Aorta (tissue), 5 donors: Measurements from ENCODE around the gene ANO3. TPM values are rescaled to one million over a fixed set of nuclear protein-coding genes. Genes with fewer than 3 reads are reported as not detected.
A peak's percentile ranks its signal among the peaks of the same experiment; 100 is the strongest.
"Not testable (repeated sequence)": the region's sequence is repeated elsewhere in the genome, so short reads cannot be mapped to it uniquely, and the experiment has no call there.

Experiments used
- ATAC-seq: fragments of 200-7000 bp; cut with Tn5 transposase; one replicate; pipeline ENCODE4 v1.9.1; 2022; ENCODE audit warnings: moderate library complexity; ENCODE audit not compliant: low FRiP score
- DNase-seq, 2 donors: peaks; one replicate each; pipeline ENCODE4 v3.0.0-alpha.2; 2020
- H3K27ac ChIP-seq, 2 donors: one replicate each; pipeline ENCODE4 v1.5.1; 2013; ENCODE audit warnings: low read length in 2 of 2, mild to moderate bottlenecking in 2 of 2, moderate library complexity in 2 of 2, control low read depth in 1 of 2, inconsistent platforms in 1 of 2, low read depth in 1 of 2
- H3K27me3 ChIP-seq, 2 donors: one replicate each; pipeline ENCODE4 v1.6.1; 2013; ENCODE audit warnings: control low read depth in 1 of 2, low read length in 1 of 2, mild to moderate bottlenecking in 1 of 2, moderate library complexity in 1 of 2; ENCODE audit not compliant: insufficient read depth in 2 of 2, control insufficient read depth in 1 of 2
- H3K36me3 ChIP-seq, 2 donors: one replicate each; pipeline ENCODE4 v1.6.1; 2013; ENCODE audit warnings: control low read depth in 1 of 2, low read length in 1 of 2, mild to moderate bottlenecking in 1 of 2; ENCODE audit not compliant: insufficient read depth in 2 of 2, control insufficient read depth in 1 of 2
- H3K4me1 ChIP-seq, 2 donors: one replicate each; pipeline ENCODE4 v1.6.1; 2013; ENCODE audit warnings: low read length in 2 of 2, control low read depth in 1 of 2, mild to moderate bottlenecking in 1 of 2, moderate library complexity in 1 of 2; ENCODE audit not compliant: insufficient read depth in 2 of 2, control insufficient read depth in 1 of 2
- H3K4me3 ChIP-seq, 2 donors: one replicate each; pipeline ENCODE4 v1.5.1; 2013; ENCODE audit warnings: low read length in 2 of 2, control low read depth in 1 of 2, mild to moderate bottlenecking in 1 of 2
- H3K9me3 ChIP-seq: one replicate; pipeline ENCODE4 v1.6.1; 2013; ENCODE audit warnings: mild to moderate bottlenecking, low read length; ENCODE audit not compliant: control insufficient read depth
- WGBS, 2 donors: extraction: QIAGEN DNeasy Blood & Tissue Kit; methylation state at CpG; one replicate each; pipeline ENCODE4 v1.1.7; 2013; 5-methylcytosine and 5-hydroxymethylcytosine counted together
- intact Hi-C, 2 donors: fragments of 100-400 bp; cut with DNase I; formaldehyde crosslinking; loops; one replicate each; pipeline versions ENCODE4 v1.14.2 to v1.15.0; 2022
- polyA plus RNA-seq, 2 donors: library from polyadenylated mRNA; stranded (reverse); fragments of 200-250 nt; gene quantifications; one replicate each; pipeline ENCODE4 v1.2.3, GENCODE V29; 2013
- total RNA-seq, 2 donors: library from RNA; stranded (reverse); fragmentation: NEBNext Ultra II Directional; extraction: Animal tissue kit (Norgen Biotek cat#: 25700); gene quantifications; one replicate each; pipeline ENCODE4 v1.2.1, GENCODE V29; 2021
- donor health status: healthy with polysubstance abuse.
- donor health status: Bipolar disorder and iron deficiency.
- donor health status: DM: no; HTN: no; CAD: no.
- donor health status: DM: no; HTN: no; CAD: no.
- donor health status: DM: yes; HTN: yes; CAD: no.

ANO3 gene
- total and polyA plus RNA-seq, 4 donors, result 0.13 to 1.6 (median 0.83) TPM

DNA sequence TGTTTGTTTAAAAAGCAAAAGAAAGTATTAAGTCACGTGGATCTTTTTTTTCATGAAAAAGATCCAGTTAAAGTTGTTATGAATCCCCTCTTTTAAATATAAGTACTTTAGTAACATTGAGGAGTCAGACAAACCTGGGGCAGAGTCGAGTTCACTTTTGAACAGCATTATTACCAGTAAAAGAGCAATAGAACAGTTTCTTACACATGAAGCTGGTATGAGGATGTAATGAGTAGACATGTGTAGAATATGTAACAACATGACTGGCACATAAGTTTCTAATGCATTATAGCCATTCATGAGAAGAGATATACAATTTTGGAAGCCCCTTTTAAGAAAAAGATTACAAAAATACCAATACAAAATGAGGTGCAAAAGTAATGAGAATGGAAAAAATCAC is 247.8 kb downstream of the ANO3 start:
- intact Hi-C loops, result no loop called here
- ATAC-seq (no peak), DNase-seq (no peak)
- H3K27ac ChIP-seq, result no peak overlapping the region
- no peaks in the 10 kb centered on the region for H3K36me3 ChIP-seq
- 37 to 45% methylated on average over 2 of the region's 2 CpGs for WGBS, 2 donors
- no peaks in the 10 kb centered on the region for H3K9me3 ChIP-seq
- H3K4me3 ChIP-seq, result no peak overlapping the region
- no peaks in the 10 kb centered on the region for H3K27me3 ChIP-seq
- no peaks in the 10 kb centered on the region for H3K4me1 ChIP-seq

DNA sequence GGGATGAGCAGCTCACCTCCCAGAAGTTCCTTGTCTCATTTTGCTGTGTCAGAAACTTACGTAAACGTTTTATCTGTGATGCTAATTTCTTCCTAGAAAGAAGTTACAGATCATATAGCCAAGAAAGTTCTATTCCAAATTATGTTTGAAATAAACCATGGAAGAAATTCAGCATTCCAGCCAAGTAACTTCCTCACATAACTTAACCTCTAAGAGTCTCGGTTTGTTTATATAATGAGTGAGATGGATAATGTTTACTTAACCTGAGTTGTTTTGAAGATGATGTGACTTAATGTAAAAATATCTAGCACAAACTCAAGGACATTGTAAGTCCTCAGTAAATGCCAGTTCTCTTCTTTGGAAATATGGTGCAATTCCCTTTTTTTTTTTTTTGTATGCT is 249.0 kb downstream of the ANO3 start:
- H3K27me3 ChIP-seq, result no peaks in the 10 kb centered on the region
- H3K4me1 ChIP-seq, result no peaks in the 10 kb centered on the region
- DNase-seq (no peak), ATAC-seq (no peak)
- 8 to 20% methylated on average over 3 of the region's 3 CpGs for WGBS, 2 donors
- no peak overlapping the region for H3K4me3 ChIP-seq
- intact Hi-C loops, result no loop called here
- no peaks in the 10 kb centered on the region for H3K36me3 ChIP-seq
- H3K9me3 ChIP-seq, result no peaks in the 10 kb centered on the region
- H3K27ac ChIP-seq, result no peak overlapping the region

DNA sequence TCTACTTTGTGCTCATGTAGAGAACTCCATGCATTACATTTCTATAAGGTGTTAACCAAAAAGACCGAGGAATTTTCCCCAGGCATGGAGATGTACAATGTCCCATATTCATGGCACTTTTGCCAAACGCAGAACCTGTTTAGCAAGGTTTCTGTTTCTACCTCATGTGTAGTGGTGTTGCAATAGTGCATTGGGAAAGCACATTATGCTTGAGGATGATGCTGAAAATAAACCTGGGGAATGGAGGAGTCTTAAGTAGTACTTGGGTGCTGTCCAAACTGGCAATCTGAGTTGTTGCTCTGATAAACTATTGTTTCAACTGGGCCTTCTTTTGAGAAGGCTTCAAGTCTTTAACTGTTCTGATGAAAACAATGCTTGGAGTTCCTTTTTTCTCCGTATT is 251.6 kb downstream of the ANO3 start:
- no peak overlapping the region for H3K27ac ChIP-seq
- no peak for ATAC-seq

DNA sequence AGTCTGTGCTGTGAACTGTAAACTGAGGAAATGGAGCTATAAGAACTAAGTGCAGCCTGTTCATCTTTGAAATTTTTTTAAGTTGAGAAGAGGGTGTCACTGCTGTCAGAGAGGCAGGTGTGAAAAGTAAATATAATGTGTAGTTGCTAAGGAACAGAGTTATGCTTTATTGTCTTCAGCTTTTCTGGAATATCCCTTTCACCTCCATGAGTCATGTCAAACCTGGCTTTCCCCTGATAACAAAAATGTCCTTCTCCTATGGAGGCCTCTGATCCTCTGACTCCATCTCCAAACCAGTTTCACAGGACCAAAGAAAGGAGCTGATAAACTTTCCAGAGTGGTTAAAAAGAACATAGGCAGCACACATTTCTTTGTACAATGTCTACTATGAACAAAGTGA is 252.9 kb downstream of the ANO3 start:
- Histone ChIP-seq H3K9me3 (no peaks in the 10 kb centered on the region), H3K36me3 (no peaks in the 10 kb centered on the region), H3K27ac (no peak overlapping the region), H3K4me1 (no peaks in the 10 kb centered on the region), H3K27me3 (no peaks in the 10 kb centered on the region), H3K4me3 (no peak overlapping the region)
- intact Hi-C loops, result no loop called here
- DNase-seq, result no peak
- ATAC-seq, result no peak

More for the DNA sequence above, 251.6 kb downstream of the ANO3 start:
- 84% methylated on average over 3 of the region's 3 CpGs for WGBS, 2 donors
- DNase-seq, result no peak
- Histone ChIP-seq H3K4me3 (no peak overlapping the region), H3K4me1 (no peaks in the 10 kb centered on the region), H3K27me3 (no peaks in the 10 kb centered on the region), H3K36me3 (no peaks in the 10 kb centered on the region), H3K9me3 (no peaks in the 10 kb centered on the region)
- intact Hi-C loops, result no loop called here

DNA sequence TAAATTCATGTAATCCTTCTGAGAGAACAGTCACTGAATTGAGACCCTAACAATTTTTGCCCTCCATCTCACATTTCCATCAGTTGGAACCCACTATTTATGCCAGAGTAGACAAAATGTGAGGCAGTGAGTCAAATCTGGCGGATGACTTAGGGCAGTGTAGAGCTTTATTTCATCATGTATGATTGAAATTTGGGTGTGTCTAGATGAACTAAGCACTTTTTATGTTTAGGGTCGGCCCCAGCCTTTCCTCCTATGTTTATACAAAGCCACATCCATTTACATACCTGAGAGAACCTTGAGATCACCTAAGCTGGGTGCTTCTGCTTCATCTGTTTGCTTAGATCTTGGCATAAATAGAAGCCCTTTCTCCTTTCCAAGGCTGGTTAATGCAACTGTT is 255.1 kb downstream of the ANO3 start:
- 73 to 74% methylated on average over 2 of the region's 2 CpGs for WGBS, 2 donors

DNA sequence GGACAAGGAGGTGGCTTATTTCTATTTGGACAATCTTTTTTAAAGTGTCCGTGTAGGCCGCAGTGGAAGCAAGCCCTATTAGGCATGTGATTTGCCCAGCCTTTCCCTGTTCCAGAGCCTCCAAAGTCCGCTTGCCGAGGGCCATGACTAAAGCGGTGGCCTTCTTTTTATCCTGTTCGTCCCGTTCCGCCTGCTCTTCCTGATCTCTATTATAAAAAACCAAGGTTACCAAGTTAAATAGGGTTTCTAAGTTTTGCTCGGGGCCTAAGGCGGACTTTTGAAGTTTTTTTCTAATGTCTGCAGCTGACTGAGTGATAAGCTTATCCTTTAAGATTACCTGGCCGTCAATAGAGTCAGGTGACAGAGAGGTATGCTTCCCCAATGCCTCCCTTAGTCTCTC is 261.8 kb downstream of the ANO3 start:
- no peaks in the 10 kb centered on the region for H3K36me3 ChIP-seq
- H3K9me3 ChIP-seq, result peaks cover 1% of the 10 kb centered on the region
- ATAC-seq, result no peak
- intact Hi-C loops, result no loop called here
- WGBS, 2 donors, result 73 to 92% methylated on average over 11 of the region's 11 CpGs
- no peaks in the 10 kb centered on the region for H3K27me3 ChIP-seq
- H3K27ac ChIP-seq, result no peak overlapping the region
- no peak for DNase-seq
- no peaks in the 10 kb centered on the region for H3K4me1 ChIP-seq
- no peak overlapping the region for H3K4me3 ChIP-seq

More for the DNA sequence above, 255.1 kb downstream of the ANO3 start:
- intact Hi-C loops, result no loop called here
- no peak overlapping the region for H3K4me3 ChIP-seq
- peaks cover 1% of the 10 kb centered on the region for H3K9me3 ChIP-seq
- no peaks in the 10 kb centered on the region for H3K36me3 ChIP-seq
- no peak overlapping the region for H3K27ac ChIP-seq
- no peaks in the 10 kb centered on the region for H3K27me3 ChIP-seq
- no peaks in the 10 kb centered on the region for H3K4me1 ChIP-seq
- ATAC-seq (no peak), DNase-seq (no peak)

DNA sequence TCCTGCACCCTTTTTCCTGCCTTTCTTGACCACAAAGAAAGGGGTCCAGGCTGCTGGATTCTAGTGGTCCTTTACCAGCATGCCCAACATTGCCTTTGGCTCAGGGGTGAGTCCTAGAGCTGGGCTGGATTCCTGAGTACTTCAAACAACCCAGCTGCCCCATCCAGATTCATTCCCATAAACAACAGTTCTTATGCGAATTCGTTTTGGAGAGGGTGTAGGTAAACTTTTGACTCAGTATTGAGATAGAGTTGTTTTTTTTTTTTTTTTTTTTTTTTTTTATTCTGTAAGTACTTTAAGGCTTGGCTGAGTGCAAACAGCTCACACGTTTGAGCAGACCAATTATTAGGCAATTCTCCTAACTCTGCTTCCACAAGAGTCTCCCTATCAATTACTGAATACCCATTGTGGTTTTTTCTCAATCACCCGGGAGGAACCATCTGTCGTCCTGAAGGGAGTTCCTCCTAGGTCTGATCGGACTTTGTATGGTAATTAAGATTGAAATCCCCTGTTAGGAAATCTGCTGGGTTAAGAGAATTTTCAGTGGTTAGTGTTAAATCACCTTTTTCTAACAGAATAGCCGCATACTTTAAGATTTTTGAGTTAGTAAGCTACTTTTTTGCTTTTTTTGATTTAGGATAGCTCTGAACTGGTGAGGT is 263.4 kb downstream of the ANO3 start:
- H3K27me3 ChIP-seq, H3K36me3 ChIP-seq, ATAC-seq, DNase-seq, H3K9me3 ChIP-seq, intact Hi-C loops, H3K4me1 ChIP-seq, H3K4me3 ChIP-seq, H3K27ac ChIP-seq: not testable (repeated sequence)
- 66 to 71% methylated on average over 7 of the region's 7 CpGs for WGBS, 2 donors

DNA sequence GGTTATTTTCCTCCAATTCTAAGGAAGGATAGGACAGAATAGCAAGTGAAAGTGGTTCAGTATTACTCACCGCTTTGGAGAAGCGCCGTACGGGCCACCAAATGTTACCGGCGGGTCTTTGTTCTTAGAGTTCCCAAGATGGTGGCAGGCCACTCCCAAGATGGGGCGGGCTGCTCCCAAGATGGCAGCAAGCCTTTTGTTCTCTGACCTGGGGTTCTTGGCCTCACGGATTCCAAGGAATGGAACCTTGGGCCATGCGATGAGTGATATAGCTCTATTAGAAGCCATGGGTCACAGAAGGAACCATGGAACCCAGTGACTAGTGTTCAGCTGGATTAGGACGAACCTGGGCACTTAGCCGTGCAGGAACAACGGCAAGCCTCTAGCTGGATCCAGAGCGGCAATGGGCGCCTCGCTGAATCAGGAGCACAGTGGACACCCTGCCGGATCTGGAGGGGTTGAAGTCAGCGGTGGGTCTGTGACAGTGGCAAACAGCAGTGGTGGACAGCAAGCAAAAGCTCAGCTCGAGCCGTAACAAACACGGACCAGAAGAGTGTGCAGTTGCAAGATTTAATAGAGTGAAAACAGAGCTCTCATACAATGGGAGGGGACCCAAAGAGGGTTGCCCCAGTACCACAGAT is 265.2 kb downstream of the ANO3 start:
- ATAC-seq, H3K27ac ChIP-seq, H3K4me3 ChIP-seq, H3K36me3 ChIP-seq, H3K27me3 ChIP-seq, intact Hi-C loops, H3K9me3 ChIP-seq, H3K4me1 ChIP-seq: not testable (repeated sequence)
- WGBS, 2 donors, result 89 to 95% methylated on average over 20 of the region's 20 CpGs
- DNase-seq, result peak in 1 of 2 donors; percentile 67

DNA sequence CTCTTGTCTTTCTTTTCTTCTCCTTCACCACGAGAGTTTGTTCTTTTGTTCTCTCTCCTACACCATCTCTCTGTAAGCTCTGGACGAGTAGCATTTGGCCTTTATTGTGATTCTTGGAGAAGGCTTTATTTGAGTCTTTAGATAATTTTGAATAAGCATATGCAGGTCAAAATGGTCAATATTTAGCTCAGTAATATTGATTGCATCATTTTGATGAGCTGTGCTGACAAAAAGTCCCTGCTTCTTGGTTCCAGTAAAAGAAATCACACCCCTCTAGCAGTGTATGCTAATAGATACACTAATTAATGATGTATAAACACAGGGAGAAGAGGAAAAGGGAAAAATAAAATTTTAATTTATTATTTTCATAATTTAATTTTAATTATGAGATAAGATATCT is 266.0 kb downstream of the ANO3 start:
- H3K4me1 ChIP-seq, result no peaks in the 10 kb centered on the region
- no peak overlapping the region for H3K27ac ChIP-seq
- H3K27me3 ChIP-seq, result no peaks in the 10 kb centered on the region
- H3K9me3 ChIP-seq, result no peaks in the 10 kb centered on the region
- 69 to 73% methylated on average over 2 of the region's 2 CpGs for WGBS, 2 donors
- no peak for ATAC-seq
- intact Hi-C loops, result no loop called here
- H3K4me3 ChIP-seq, result no peak overlapping the region
- no peak for DNase-seq
- H3K36me3 ChIP-seq, result no peaks in the 10 kb centered on the region
